VCaP (cell line): ENCODE measurements around the gene STAT4.

Experiments
- H3K27ac ChIP-seq: fragments of 450-650 bp; 2 replicates; pipeline ENCODE4 v1.5.1; 2017
- CTCF ChIP-seq: fragments of 450-650 bp; conservative IDR thresholded peaks from 2 replicates; pipeline ENCODE4 v1.5.1; 2017; ENCODE audit warnings: mild to moderate bottlenecking, moderate library complexity

The STAT4 gene

GRCh38 chr2:191082321-191082720 lies 68.5 kb downstream of the STAT4 start:
- H3K27ac ChIP-seq, result no peak overlapping the region
- TF ChIP-seq CTCF, result no peak

- TF ChIP-seq CTCF, result no peak
- H3K27ac ChIP-seq, result no peak overlapping the region
These were observed 69.2 kb downstream of the STAT4 start for GRCh38 chr2:191081411-191082155.

GRCh38 chr2:191078165-191078867 lies 72.5 kb downstream of the STAT4 start:
- H3K27ac ChIP-seq, result no peak overlapping the region

GRCh38 chr2:191070276-191070675 lies 80.5 kb downstream of the STAT4 start:
- H3K27ac ChIP-seq, result no peak overlapping the region
- no peak for TF ChIP-seq CTCF

More at GRCh38 chr2:191078165-191078867, 72.5 kb downstream of the STAT4 start:
- no peak for TF ChIP-seq CTCF

GRCh38 chr2:191069606-191070005 lies 81.2 kb downstream of the STAT4 start:
- H3K27ac ChIP-seq, result no peak overlapping the region
- TF ChIP-seq CTCF, result no peak

GRCh38 chr2:191066919-191067233 lies 83.9 kb downstream of the STAT4 start:
- H3K27ac ChIP-seq, result no peak overlapping the region
- TF ChIP-seq CTCF, result no peak

GRCh38 chr2:191066197-191066918 lies 84.4 kb downstream of the STAT4 start:
- TF ChIP-seq CTCF, result no peak
- peak overlapping the region; percentile 26; the same call in 1 of the 2 replicates for H3K27ac ChIP-seq
